AG04449 (cell line): Measurements from ENCODE around the gene TNFRSF17.

Experiments
- CTCF ChIA-PET: fragments of 350-600 bp; formaldehyde crosslinking; extraction: SDS; loops from one replicate; lab custom pipeline; 2021; ENCODE audit warnings: antibody characterized with exemption; lab: Yijun Ruan, JAX
- POLR2A ChIA-PET: fragments of 400-600, 350-600 bp; formaldehyde crosslinking; extraction: SDS; loops from one replicate; lab custom pipeline; 2020; ENCODE audit warnings: antibody characterized with exemption, inconsistent platforms; lab: Yijun Ruan, JAX
- DNase-seq: peaks from one replicate; pipeline ENCODE4 v3.0.0-alpha.2; 2010; ENCODE audit warnings: low read depth, low spot score
- H3K4me3 ChIP-seq: 2 replicates; pipeline ENCODE4 v1.5.1; 2011; ENCODE audit warnings: low read depth, mild to moderate bottlenecking, control low read depth, low read length
- TF ChIP-seq, protein P1 (sequence below): IDR thresholded peaks from one replicate; pipeline ENCODE4 v1.5.1; 2011; ENCODE audit warnings: mild to moderate bottlenecking, moderate library complexity, low read length, control low read depth, inconsistent platforms; ENCODE audit not compliant: insufficient read depth; ENCODE audit errors: missing control alignments

The TNFRSF17 gene

DNA sequence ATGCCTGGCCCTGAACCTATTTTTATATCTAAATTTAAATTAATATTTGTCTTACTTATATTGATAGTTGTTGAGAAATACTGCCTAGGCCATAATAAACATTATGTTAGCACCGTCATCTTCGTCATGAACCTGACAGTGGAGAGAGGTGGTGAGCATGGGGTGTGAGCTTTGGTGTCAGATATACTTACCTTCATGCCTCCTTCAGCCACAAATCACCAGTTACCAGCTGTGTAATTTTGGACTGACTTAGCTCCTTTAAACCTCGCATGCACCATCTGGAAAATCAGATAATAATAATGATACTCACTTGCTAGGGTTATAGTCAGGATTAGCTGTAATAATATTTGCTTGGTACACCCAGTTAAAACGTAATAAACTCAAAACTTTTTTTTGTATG, 46.6 kb downstream of the TNFRSF17 start:
- H3K4me3 ChIP-seq, result no peak overlapping the region
- ChIA-PET POLR2A (interaction anchor here (0.6 kb wide), 1 partner anchor 227 kb away, joined by 3 read pairs; no protein-coding TSS in a partner anchor), CTCF (interaction anchor here (1.1 kb wide), 1 partner anchor 57 kb away, joined by 3 read pairs; no protein-coding TSS in a partner anchor)
- TF ChIP-seq, protein P1, sequence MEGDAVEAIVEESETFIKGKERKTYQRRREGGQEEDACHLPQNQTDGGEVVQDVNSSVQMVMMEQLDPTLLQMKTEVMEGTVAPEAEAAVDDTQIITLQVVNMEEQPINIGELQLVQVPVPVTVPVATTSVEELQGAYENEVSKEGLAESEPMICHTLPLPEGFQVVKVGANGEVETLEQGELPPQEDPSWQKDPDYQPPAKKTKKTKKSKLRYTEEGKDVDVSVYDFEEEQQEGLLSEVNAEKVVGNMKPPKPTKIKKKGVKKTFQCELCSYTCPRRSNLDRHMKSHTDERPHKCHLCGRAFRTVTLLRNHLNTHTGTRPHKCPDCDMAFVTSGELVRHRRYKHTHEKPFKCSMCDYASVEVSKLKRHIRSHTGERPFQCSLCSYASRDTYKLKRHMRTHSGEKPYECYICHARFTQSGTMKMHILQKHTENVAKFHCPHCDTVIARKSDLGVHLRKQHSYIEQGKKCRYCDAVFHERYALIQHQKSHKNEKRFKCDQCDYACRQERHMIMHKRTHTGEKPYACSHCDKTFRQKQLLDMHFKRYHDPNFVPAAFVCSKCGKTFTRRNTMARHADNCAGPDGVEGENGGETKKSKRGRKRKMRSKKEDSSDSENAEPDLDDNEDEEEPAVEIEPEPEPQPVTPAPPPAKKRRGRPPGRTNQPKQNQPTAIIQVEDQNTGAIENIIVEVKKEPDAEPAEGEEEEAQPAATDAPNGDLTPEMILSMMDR, result no peak
- DNase-seq, result no peak

DNA sequence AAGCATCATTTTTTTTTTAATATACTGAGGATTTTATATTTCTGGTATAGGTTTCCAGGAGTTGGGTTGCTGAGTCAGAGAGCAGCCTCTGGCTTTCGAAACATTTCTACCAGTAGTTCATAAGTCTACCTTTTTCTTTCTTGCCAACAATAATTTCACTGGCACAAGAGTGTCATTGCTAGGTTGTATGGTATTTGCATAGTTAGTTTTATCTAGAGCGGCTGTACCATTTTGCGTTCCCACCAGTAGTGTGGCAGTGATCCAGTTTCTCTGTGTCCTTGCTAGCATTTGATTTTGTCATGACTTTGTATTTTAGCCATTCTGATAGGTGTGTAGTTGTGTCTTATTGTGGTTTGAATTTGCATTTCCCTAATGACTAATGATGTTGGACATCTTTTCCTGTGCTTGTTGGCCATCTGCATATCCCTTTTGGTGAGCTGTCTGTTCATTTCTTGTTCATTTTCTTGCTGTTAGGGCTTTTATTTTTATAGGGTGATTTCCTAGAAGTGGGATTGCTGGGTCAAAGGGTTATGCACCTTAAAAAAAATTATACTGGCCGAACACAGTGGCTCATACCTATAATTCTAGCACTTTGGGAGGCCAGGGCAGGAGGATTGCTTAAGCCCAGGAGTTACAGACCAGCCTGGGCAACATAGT, 51.4 kb downstream of the TNFRSF17 start:
- ChIA-PET CTCF (no interaction called here), POLR2A (no interaction called here)
- H3K4me3 ChIP-seq, result no peak overlapping the region
- DNase-seq, result no peak
- TF ChIP-seq, protein P1, result no peak

DNA sequence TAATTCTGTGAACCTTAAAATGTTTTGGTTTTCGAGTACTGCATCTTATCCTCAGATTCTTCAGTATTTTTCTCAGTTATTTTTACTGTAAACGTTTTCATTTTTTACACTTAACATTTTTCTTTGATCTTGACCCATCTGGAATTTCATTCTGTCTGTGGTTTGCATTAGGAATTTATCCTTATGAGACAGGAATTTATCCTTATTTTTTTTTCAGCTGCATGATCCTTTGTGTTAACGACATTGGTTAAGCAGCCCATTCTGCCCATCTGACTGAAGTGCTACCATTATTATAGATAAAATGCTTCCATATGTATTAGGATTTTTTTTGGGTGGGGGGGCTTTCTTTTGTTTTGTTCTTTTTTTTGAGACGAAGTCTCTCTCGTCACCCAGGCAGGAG, 52.5 kb downstream of the TNFRSF17 start:
- CTCF ChIA-PET, result interaction anchor here (0.9 kb wide), 1 partner anchor 77 kb away, joined by 3 read pairs; no protein-coding TSS in a partner anchor
- POLR2A ChIA-PET, result interaction anchor here (0.7 to 1.2 kb wide), 2 partner anchors 41 to 59 kb away, joined by 3 to 5 read pairs; partner anchors contain the start of gene SNX29
- DNase-seq, result peak; percentile 63
- TF ChIP-seq, protein P1, result no peak
- H3K4me3 ChIP-seq, result no peak overlapping the region
